Measurements from ENCODE around the gene BICRA. TPM values are rescaled to one million over a fixed set of nuclear protein-coding genes. Genes with fewer than 3 reads are reported as not detected.

Gene BICRA
- total and polyA plus RNA-seq, 2 experiments from 2014 or later = 3.4 to 5.4 TPM

DNA sequence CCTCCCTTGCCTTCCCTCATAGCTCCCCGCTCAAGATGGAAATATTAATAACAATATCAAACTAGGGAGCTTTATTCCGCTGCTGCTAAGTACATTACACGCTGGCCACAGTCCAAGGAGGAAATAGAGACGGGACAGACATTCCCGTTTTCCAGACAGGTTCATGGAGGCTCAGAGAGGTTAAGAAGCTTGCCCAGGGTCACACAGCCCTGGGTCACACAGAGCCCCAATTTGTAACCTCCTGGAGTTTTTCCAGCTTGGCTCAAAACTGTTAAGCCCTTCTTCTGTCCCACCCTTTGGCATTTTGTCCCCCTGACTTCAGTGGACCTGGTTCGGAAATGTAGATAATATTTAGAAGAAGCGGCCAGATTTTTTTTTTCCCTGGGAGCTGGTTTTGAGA, 2.0 kb downstream of the BICRA start:
- Histone ChIP-seq H4K20me1 (ENCODE audit: insufficient read depth, poor library complexity, severe bottlenecking) (peaks cover 58% of the 10 kb centered on the region), H3K9me3 (ENCODE audit: low read depth) (no peaks in the 10 kb centered on the region), H3K4me3 (peak overlapping the region; percentile 43), H3K27ac (peak overlapping the region; percentile 100), H3K79me2 (peaks cover 81% of the 10 kb centered on the region), H3K9me2 (replicated peaks; ENCODE audit: insufficient read depth) (no peaks in the 10 kb centered on the region), H3K36me3 (replicated peaks; ENCODE audit: insufficient read depth, low read depth) (no peaks in the 10 kb centered on the region), H3K27me3 (no peaks in the 10 kb centered on the region), H2AFZ (no peak overlapping the region), H3K4me1 (ENCODE audit: insufficient read depth) (peaks cover 26% of the 10 kb centered on the region), H3K4me2 (peak overlapping the region; percentile 98)
- 67% methylated on average over 7 of the region's 7 CpGs for WGBS (ENCODE audit: low lambda C conversion rate, missing lambda C conversion rate)
- DNase-seq (ENCODE audit: low spot score) = no peak
- no peak for TF ChIP-seq EZH2phosphoT487 (IDR thresholded peaks at IDR 0.05; ENCODE audit: low read depth, severe bottlenecking, unreplicated experiment)
- TF ChIP-seq, protein P1, sequence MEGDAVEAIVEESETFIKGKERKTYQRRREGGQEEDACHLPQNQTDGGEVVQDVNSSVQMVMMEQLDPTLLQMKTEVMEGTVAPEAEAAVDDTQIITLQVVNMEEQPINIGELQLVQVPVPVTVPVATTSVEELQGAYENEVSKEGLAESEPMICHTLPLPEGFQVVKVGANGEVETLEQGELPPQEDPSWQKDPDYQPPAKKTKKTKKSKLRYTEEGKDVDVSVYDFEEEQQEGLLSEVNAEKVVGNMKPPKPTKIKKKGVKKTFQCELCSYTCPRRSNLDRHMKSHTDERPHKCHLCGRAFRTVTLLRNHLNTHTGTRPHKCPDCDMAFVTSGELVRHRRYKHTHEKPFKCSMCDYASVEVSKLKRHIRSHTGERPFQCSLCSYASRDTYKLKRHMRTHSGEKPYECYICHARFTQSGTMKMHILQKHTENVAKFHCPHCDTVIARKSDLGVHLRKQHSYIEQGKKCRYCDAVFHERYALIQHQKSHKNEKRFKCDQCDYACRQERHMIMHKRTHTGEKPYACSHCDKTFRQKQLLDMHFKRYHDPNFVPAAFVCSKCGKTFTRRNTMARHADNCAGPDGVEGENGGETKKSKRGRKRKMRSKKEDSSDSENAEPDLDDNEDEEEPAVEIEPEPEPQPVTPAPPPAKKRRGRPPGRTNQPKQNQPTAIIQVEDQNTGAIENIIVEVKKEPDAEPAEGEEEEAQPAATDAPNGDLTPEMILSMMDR (IDR thresholded peaks at IDR 0.05; ENCODE audit: poor library complexity) = no peak
- TF ChIP-seq EZH2 (IDR thresholded peaks at IDR 0.05; ENCODE audit: borderline replicate concordance) = no peak

DNA sequence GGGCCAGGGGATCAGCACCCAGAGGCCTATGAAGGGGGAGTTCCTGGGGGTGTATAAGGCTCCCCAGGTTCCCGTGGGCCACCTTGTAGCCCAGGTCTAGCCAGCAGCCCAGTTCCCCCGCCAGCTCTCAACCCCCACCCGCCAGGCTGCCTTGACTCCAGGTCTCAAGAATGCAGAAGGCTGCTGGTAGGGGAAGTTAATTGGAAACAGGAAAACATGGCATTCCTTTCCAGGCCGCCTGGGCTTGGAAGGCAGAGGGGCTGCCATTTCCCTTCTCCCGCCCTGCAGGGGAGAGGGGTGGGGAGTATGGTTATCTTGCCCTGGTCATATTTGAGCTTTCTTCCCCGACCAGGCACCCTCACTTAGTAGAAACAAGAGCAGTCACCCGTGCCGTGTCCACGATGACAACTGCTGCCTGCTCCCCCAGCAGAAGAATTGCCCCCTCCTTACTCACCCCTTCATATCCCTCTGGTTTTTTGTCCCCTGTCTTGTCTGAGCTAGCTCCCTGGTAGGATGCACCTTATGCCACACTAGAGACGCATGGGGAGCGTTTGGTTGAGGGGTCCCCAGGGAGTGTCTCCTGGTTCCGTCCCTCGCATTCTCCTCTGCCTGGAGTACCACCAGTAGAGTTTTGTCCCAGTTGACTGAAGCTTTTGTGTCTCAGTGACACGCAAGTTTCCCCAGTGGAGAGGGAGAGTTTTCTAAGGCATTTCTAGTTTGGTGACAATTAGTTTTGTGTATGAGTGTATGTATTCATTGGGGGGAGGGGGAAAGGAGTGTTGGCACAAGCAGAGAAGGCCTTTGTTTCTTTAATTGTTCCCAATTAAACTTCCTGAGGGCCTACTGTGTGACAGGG, 4.5 kb downstream of the BICRA start:
- peak overlapping the region; percentile 91 for H3K27ac ChIP-seq
- no peak overlapping the region for H2AFZ ChIP-seq
- peaks cover 81% of the 10 kb centered on the region for H4K20me1 ChIP-seq (ENCODE audit: insufficient read depth, poor library complexity, severe bottlenecking)
- H3K4me2 ChIP-seq = peak overlapping the region; percentile 65
- H3K4me3 ChIP-seq = no peak overlapping the region
- TF ChIP-seq EZH2phosphoT487 (IDR thresholded peaks at IDR 0.05; ENCODE audit: low read depth, severe bottlenecking, unreplicated experiment) = no peak
- TF ChIP-seq EZH2 (IDR thresholded peaks at IDR 0.05; ENCODE audit: borderline replicate concordance) = no peak
- TF ChIP-seq, protein P1 (IDR thresholded peaks at IDR 0.05; ENCODE audit: poor library complexity) = no peak
- WGBS (ENCODE audit: low lambda C conversion rate, missing lambda C conversion rate) = 46% methylated on average over 14 of the region's 14 CpGs
- H3K9me3 ChIP-seq (ENCODE audit: low read depth) = no peaks in the 10 kb centered on the region
- H3K9me2 ChIP-seq (replicated peaks; ENCODE audit: insufficient read depth) = no peaks in the 10 kb centered on the region
- DNase-seq (ENCODE audit: low spot score) = peak; percentile 61
- H3K79me2 ChIP-seq = peaks cover 92% of the 10 kb centered on the region
- no peaks in the 10 kb centered on the region for H3K27me3 ChIP-seq
- no peaks in the 10 kb centered on the region for H3K36me3 ChIP-seq (replicated peaks; ENCODE audit: insufficient read depth, low read depth)
- peaks cover 22% of the 10 kb centered on the region for H3K4me1 ChIP-seq (ENCODE audit: insufficient read depth)

DNA sequence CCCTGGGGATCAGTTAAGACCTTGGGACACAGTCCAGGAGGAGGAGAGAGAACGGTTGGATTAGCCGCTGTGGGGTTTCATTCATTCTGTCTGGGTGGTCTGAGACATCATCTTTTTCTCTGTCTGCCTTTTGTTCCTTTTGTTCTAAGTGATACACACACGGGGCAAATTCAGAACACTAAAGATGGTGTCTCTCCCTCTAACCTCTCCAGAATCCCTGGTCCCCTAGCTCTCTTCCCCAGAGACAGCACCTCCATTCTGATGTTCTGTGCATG, 5.0 kb downstream of the BICRA start:
- Histone ChIP-seq H3K4me2 (peak overlapping the region; percentile 65), H3K4me3 (no peak overlapping the region), H3K79me2 (peaks cover 97% of the 10 kb centered on the region), H3K9me3 (ENCODE audit: low read depth) (no peaks in the 10 kb centered on the region), H2AFZ (no peak overlapping the region), H3K27ac (peak overlapping the region; percentile 91), H3K27me3 (no peaks in the 10 kb centered on the region), H3K36me3 (replicated peaks; ENCODE audit: insufficient read depth, low read depth) (no peaks in the 10 kb centered on the region), H4K20me1 (ENCODE audit: insufficient read depth, poor library complexity, severe bottlenecking) (peaks cover 87% of the 10 kb centered on the region), H3K4me1 (ENCODE audit: insufficient read depth) (peaks cover 22% of the 10 kb centered on the region), H3K9me2 (replicated peaks; ENCODE audit: insufficient read depth) (no peaks in the 10 kb centered on the region)
- 60% methylated on average over 3 of the region's 3 CpGs for WGBS (ENCODE audit: low lambda C conversion rate, missing lambda C conversion rate)
- DNase-seq (ENCODE audit: low spot score) = no peak
- TF ChIP-seq, protein P1 (IDR thresholded peaks at IDR 0.05; ENCODE audit: poor library complexity) = no peak
- no peak for TF ChIP-seq EZH2phosphoT487 (IDR thresholded peaks at IDR 0.05; ENCODE audit: low read depth, severe bottlenecking, unreplicated experiment)
- TF ChIP-seq EZH2 (IDR thresholded peaks at IDR 0.05; ENCODE audit: borderline replicate concordance) = no peak

Data from hepatocyte (in vitro differentiated cells).